ENCODE results near the gene SLC26A9.

DNA sequence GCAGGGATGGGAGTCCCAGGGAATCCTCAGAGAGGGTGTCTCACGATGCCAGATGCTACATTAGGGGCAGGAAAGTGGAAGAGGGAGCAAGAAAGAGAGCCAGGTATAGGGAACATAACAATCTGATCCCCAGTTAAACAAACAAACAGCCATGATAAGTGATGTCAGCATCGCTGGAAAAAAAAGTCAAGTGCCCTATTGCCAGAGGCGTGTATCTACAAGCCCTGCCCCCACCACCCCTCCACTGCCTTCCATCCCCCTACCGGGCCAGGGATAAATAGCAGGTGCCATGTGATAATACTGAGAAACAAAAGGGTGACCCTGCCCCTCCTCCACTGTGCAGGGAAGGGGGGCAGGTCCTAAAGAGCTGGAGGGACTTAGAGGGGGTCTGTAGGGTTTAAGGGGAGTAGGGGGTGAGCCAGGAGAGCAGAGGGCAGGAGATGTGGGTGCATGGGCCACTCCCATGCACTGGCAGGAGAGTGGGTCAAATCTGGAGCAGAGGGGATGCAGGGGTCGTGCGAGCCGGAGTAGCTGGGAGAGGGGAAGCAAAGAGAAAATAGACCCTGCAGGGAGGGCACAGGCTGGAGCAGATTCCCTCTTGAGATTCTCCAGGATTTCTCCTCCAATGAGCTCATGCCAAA lies 3.4 kb downstream of the SLC26A9 start:
- TF ChIP-seq, protein P1, sequence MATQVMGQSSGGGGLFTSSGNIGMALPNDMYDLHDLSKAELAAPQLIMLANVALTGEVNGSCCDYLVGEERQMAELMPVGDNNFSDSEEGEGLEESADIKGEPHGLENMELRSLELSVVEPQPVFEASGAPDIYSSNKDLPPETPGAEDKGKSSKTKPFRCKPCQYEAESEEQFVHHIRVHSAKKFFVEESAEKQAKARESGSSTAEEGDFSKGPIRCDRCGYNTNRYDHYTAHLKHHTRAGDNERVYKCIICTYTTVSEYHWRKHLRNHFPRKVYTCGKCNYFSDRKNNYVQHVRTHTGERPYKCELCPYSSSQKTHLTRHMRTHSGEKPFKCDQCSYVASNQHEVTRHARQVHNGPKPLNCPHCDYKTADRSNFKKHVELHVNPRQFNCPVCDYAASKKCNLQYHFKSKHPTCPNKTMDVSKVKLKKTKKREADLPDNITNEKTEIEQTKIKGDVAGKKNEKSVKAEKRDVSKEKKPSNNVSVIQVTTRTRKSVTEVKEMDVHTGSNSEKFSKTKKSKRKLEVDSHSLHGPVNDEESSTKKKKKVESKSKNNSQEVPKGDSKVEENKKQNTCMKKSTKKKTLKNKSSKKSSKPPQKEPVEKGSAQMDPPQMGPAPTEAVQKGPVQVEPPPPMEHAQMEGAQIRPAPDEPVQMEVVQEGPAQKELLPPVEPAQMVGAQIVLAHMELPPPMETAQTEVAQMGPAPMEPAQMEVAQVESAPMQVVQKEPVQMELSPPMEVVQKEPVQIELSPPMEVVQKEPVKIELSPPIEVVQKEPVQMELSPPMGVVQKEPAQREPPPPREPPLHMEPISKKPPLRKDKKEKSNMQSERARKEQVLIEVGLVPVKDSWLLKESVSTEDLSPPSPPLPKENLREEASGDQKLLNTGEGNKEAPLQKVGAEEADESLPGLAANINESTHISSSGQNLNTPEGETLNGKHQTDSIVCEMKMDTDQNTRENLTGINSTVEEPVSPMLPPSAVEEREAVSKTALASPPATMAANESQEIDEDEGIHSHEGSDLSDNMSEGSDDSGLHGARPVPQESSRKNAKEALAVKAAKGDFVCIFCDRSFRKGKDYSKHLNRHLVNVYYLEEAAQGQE (IDR thresholded peaks at IDR 0.05; ENCODE audit: unreplicated experiment) = no peak
- TF ChIP-seq, protein P2, sequence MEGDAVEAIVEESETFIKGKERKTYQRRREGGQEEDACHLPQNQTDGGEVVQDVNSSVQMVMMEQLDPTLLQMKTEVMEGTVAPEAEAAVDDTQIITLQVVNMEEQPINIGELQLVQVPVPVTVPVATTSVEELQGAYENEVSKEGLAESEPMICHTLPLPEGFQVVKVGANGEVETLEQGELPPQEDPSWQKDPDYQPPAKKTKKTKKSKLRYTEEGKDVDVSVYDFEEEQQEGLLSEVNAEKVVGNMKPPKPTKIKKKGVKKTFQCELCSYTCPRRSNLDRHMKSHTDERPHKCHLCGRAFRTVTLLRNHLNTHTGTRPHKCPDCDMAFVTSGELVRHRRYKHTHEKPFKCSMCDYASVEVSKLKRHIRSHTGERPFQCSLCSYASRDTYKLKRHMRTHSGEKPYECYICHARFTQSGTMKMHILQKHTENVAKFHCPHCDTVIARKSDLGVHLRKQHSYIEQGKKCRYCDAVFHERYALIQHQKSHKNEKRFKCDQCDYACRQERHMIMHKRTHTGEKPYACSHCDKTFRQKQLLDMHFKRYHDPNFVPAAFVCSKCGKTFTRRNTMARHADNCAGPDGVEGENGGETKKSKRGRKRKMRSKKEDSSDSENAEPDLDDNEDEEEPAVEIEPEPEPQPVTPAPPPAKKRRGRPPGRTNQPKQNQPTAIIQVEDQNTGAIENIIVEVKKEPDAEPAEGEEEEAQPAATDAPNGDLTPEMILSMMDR (conservative IDR thresholded peaks at IDR 0.05; ENCODE audit: low read depth in 2 of 2) = peak; percentile 33 to 55
- TF ChIP-seq EZH2 (IDR thresholded peaks at IDR 0.05; ENCODE audit: low read depth, unreplicated experiment) (no peak), CREB1 (CRISPR knock-in tag; IDR thresholded peaks at IDR 0.05; ENCODE audit: low read depth) (peak; percentile 60), POLR2AphosphoS5 (IDR thresholded peaks at IDR 0.05; ENCODE audit: low read depth) (no peak), JUNB (IDR thresholded peaks at IDR 0.05; ENCODE audit: unreplicated experiment) (no peak)

Measured in GM23338 (cell line).